Keratinocyte (primary cell): Measurements from ENCODE around the gene SPATA33. TPM values are rescaled to one million over a fixed set of nuclear protein-coding genes. Genes with fewer than 3 reads are reported as not detected.
"Not testable (repeated sequence)": the region's sequence is repeated elsewhere in the genome, so short reads cannot be mapped to it uniquely, and the experiment has no call there.

Experiments
- DNase-seq: peaks from one replicate; pipeline ENCODE4 v3.0.0-alpha.2; 2011; ENCODE audit warnings: low read depth, missing footprints, low spot score
- FAIRE-seq: peaks from 2 replicates; lab custom pipeline; 2011; peaks lifted over from hg19 to GRCh38; lab: Jason Lieb, UNC
- H2AFZ ChIP-seq: 2 replicates; pipeline ENCODE4 v1.6.0; 2012; ENCODE audit warnings: low read length, control low read depth, inconsistent platforms; ENCODE audit not compliant: control insufficient read depth
- H3K27ac ChIP-seq: 2 replicates; pipeline ENCODE4 v1.5.1; 2011; ENCODE audit warnings: low read length; ENCODE audit not compliant: control insufficient read depth, insufficient read depth
- H3K27me3 ChIP-seq: 3 replicates; pipeline ENCODE4 v1.6.0; 2011; ENCODE audit warnings: low read length; ENCODE audit not compliant: control insufficient read depth, insufficient read depth; ENCODE audit errors: extremely low read depth
- H3K36me3 ChIP-seq, 2 experiments: 2 replicates in 1 of 2; 3 replicates in 1 of 2; pipeline ENCODE4 v1.5.1; 2011; ENCODE audit warnings: low read length in 2 of 2, mild to moderate bottlenecking in 1 of 2; ENCODE audit not compliant: control insufficient read depth in 2 of 2, insufficient read depth in 2 of 2; ENCODE audit errors: extremely low read depth in 1 of 2
- H3K4me1 ChIP-seq: 3 replicates; pipeline ENCODE4 v1.5.1; 2011; ENCODE audit warnings: low read length; ENCODE audit not compliant: control insufficient read depth, insufficient read depth; ENCODE audit errors: extremely low read depth
- H3K4me2 ChIP-seq: 3 replicates; pipeline ENCODE4 v1.6.0; 2011; ENCODE audit warnings: low read depth, low read length; ENCODE audit not compliant: control insufficient read depth, insufficient read depth; ENCODE audit errors: extremely low read depth
- H3K4me3 ChIP-seq, 3 experiments: fragments of 200-600 bp in 1 of 3; sonication (generic) in 1 of 3; 2 replicates in 2 of 3; 3 replicates in 1 of 3; pipeline ENCODE4 v1.5.1; 2011 to 2016; ENCODE audit warnings: low read length in 3 of 3, mild to moderate bottlenecking in 3 of 3, control low read depth in 2 of 3, inconsistent platforms in 1 of 3, low read depth in 1 of 3, mixed read lengths in 1 of 3, mixed run types in 1 of 3, moderate library complexity in 1 of 3; ENCODE audit not compliant: control insufficient read depth in 2 of 3, insufficient read depth in 2 of 3; ENCODE audit errors: extremely low read depth in 1 of 3
- H3K79me2 ChIP-seq: 2 replicates; pipeline ENCODE4 v1.6.0; 2012; ENCODE audit warnings: low read length; ENCODE audit not compliant: control insufficient read depth, insufficient read depth
- H3K9ac ChIP-seq: 3 replicates; pipeline ENCODE4 v1.6.0; 2011; ENCODE audit warnings: low read length; ENCODE audit not compliant: control insufficient read depth, insufficient read depth; ENCODE audit errors: extremely low read depth
- H3K9me1 ChIP-seq: 3 replicates; pipeline ENCODE4 v1.6.0; 2011; ENCODE audit warnings: low read length; ENCODE audit not compliant: control insufficient read depth, insufficient read depth; ENCODE audit errors: extremely low read depth
- H3K9me3 ChIP-seq: 2 replicates; pipeline ENCODE4 v1.5.1; 2012; ENCODE audit warnings: low read depth, low read length; ENCODE audit not compliant: control insufficient read depth
- H4K20me1 ChIP-seq: 3 replicates; pipeline ENCODE4 v1.6.0; 2011; ENCODE audit warnings: low read length; ENCODE audit not compliant: control insufficient read depth, insufficient read depth; ENCODE audit errors: extremely low read depth
- CTCF ChIP-seq, 3 experiments: IDR thresholded peaks in 1 of 3; conservative IDR thresholded peaks in 1 of 3; optimal IDR thresholded peaks in 1 of 3; 2 replicates in 2 of 3; 3 replicates in 1 of 3; pipeline versions ENCODE3 to v1.5.1; 2011; ENCODE audit warnings: low read length in 3 of 3, mild to moderate bottlenecking in 3 of 3, moderate library complexity in 2 of 3, control low read depth in 1 of 3, inconsistent platforms in 1 of 3; ENCODE audit not compliant: insufficient read depth in 2 of 3; ENCODE audit errors: extremely low read depth in 1 of 3
- EZH2 ChIP-seq: IDR thresholded peaks from one replicate; pipeline ENCODE4 v1.6.1; 2012; ENCODE audit warnings: inconsistent platforms, mild to moderate bottlenecking, low read length, moderate library complexity
- dilution Hi-C: fragments of 300-500 bp; cut with MboI; formaldehyde crosslinking; loops from one replicate; pipeline ENCODE4 v1.7.0; 2020; ENCODE audit warnings: low sequenced_read_pairs; ENCODE audit not compliant: extremely low pct_ligation_motif_present
- polyA plus RNA-seq, 5 experiments: library from polyadenylated mRNA; depleted of rRNA in 3 of 5; stranded (reverse) in 3 of 5; stranded (forward) in 1 of 5; unstranded in 1 of 5; fragments of >200 nt; gene quantifications; 1 replicate in 1 of 5; 2 replicates in 3 of 5; 3 replicates in 1 of 5; pipeline versions ENCODE4 v1.2.1 to v1.2.3, GENCODE V29; 2011 to 2012; ENCODE audit warnings: missing spikeins in 2 of 5, low read depth in 1 of 5, low replicate concordance in 1 of 5

SPATA33 gene
- polyA plus RNA-seq, 1 donor (not counting 4 experiments of a cell fraction or from before 2014, with no cell fraction given): 5.3 TPM

GRCh38 chr16:89693289-89693731 is 35.7 kb downstream of the SPATA33 start:
- Histone ChIP-seq H3K4me2 (no peak overlapping the region), H3K9me3 (no peaks in the 10 kb centered on the region), H4K20me1 (no peaks in the 10 kb centered on the region), H3K27me3 (no peaks in the 10 kb centered on the region), H3K4me3 (no peak overlapping the region), H3K4me1 (no peaks in the 10 kb centered on the region), H2AFZ (no peak overlapping the region), H3K79me2 (peaks cover 13% of the 10 kb centered on the region), H3K27ac (no peak overlapping the region), H3K36me3 (peaks cover 34 to 47% of the 10 kb centered on the region in 2 experiments), H3K9ac (no peak overlapping the region), H3K9me1 (no peaks in the 10 kb centered on the region)
- dilution Hi-C loops: no loop called here
- TF ChIP-seq CTCF (optimal IDR thresholded peaks at IDR 0.05 in 1 of 3, IDR thresholded peaks at IDR 0.05 in 1 of 3, conservative IDR thresholded peaks at IDR 0.05 in 1 of 3; ENCODE audit: extremely low read depth in 1 of 3, insufficient read depth in 2 of 3, low read length in 3 of 3) (no peak), EZH2 (no peak)
- DNase-seq (no peak), FAIRE-seq (no peak)

GRCh38 chr16:89693931-89694783 is 36.5 kb downstream of the SPATA33 start:
- Histone ChIP-seq H3K9me1 (no peaks in the 10 kb centered on the region), H3K27ac (no peak overlapping the region), H3K27me3 (no peaks in the 10 kb centered on the region), H3K9me3 (no peaks in the 10 kb centered on the region), H3K4me2 (no peak overlapping the region), H3K79me2 (peaks cover 7% of the 10 kb centered on the region), H2AFZ (no peak overlapping the region), H4K20me1 (no peaks in the 10 kb centered on the region), H3K4me3 (no peak overlapping the region), H3K36me3 (peaks cover 33 to 44% of the 10 kb centered on the region in 2 experiments), H3K4me1 (no peaks in the 10 kb centered on the region), H3K9ac (no peak overlapping the region)
- dilution Hi-C loops: no loop called here
- no peak for FAIRE-seq
- TF ChIP-seq CTCF (optimal IDR thresholded peaks at IDR 0.05 in 1 of 3, IDR thresholded peaks at IDR 0.05 in 1 of 3, conservative IDR thresholded peaks at IDR 0.05 in 1 of 3; ENCODE audit: extremely low read depth in 1 of 3, insufficient read depth in 2 of 3, low read length in 3 of 3) (no peak), EZH2 (no peak)
- no peak for DNase-seq

- dilution Hi-C loops, FAIRE-seq: not testable (repeated sequence)
Measured at GRCh38 chr16:89694784-89695085, 37.1 kb downstream of the SPATA33 start.

More at GRCh38 chr16:89694784-89695085, 37.1 kb downstream of the SPATA33 start:
- H3K27ac ChIP-seq, H3K4me1 ChIP-seq, H3K27me3 ChIP-seq, H3K9me1 ChIP-seq, H3K4me2 ChIP-seq, H3K79me2 ChIP-seq, H3K4me3 ChIP-seq, H4K20me1 ChIP-seq, H3K9me3 ChIP-seq, H3K9ac ChIP-seq, DNase-seq, H2AFZ ChIP-seq: not testable (repeated sequence)
- peaks cover 31 to 40% of the 10 kb centered on the region in 2 experiments for H3K36me3 ChIP-seq
